Hematopoietic multipotent progenitor cell treated with erythropoietin and hydrocortisone succinate and interleukin-3 and kit ligand, for 4 days (in vitro differentiated cells): ENCODE measurements around the gene PAQR8.
"Not testable (repeated sequence)": the region's sequence is repeated elsewhere in the genome, so short reads cannot be mapped to it uniquely, and the experiment has no call there.

Experiments
- DNase-seq: peaks from one replicate; pipeline ENCODE4 v3.0.0-alpha.2; 2015

The PAQR8 gene

GRCh38 chr6:52415917-52416628 is 54.1 kb downstream of the PAQR8 start:
- DNase-seq, result peak; percentile 39

GRCh38 chr6:52416629-52417151 is 54.7 kb downstream of the PAQR8 start:
- peak; percentile 79 for DNase-seq

GRCh38 chr6:52417675-52418111 is 55.7 kb downstream of the PAQR8 start:
- DNase-seq, result no peak

- DNase-seq, result no peak
Measured at GRCh38 chr6:52418606-52419005, 56.7 kb downstream of the PAQR8 start.

- peak; percentile 99 for DNase-seq
Measured at GRCh38 chr6:52419809-52420667, 58.1 kb downstream of the PAQR8 start, which contains the start of gene EFHC1. Gene EFHC1 (plus strand): TSS chr6:52420342. CDS start chr6:52420411, 69 bp downstream.

GRCh38 chr6:52420668-52421358 is 58.9 kb downstream of the PAQR8 start:
- DNase-seq, result no peak

GRCh38 chr6:52422156-52422555 is 60.2 kb downstream of the PAQR8 start:
- DNase-seq, result no peak

- no peak for DNase-seq
Measured at GRCh38 chr6:52423448-52423847, 61.5 kb downstream of the PAQR8 start.

GRCh38 chr6:52423971-52424381 is 62.0 kb downstream of the PAQR8 start:
- no peak for DNase-seq

- no peak for DNase-seq
Measured at GRCh38 chr6:52424513-52424912, 62.6 kb downstream of the PAQR8 start.

- DNase-seq, result no peak
Measured at GRCh38 chr6:52426667-52427066, 64.7 kb downstream of the PAQR8 start.

- DNase-seq, result not testable (repeated sequence)
Measured at GRCh38 chr6:52433294-52433693, 71.3 kb downstream of the PAQR8 start.

- no peak for DNase-seq
Measured at GRCh38 chr6:52435345-52435744, 73.4 kb downstream of the PAQR8 start.

- no peak for DNase-seq
Measured at GRCh38 chr6:52438926-52439325, 77.0 kb downstream of the PAQR8 start.

- no peak for DNase-seq
Measured at GRCh38 chr6:52454556-52454955, 92.6 kb downstream of the PAQR8 start.

GRCh38 chr6:52457096-52457495 is 95.1 kb downstream of the PAQR8 start:
- DNase-seq, result no peak
